HEK293 (cell line): ENCODE measurements around the gene TNNT2.

Experiments
- CTCF ChIA-PET: fragments of 350-600 bp; formaldehyde crosslinking; extraction: SDS; loops from one replicate; lab custom pipeline; 2021; ENCODE audit warnings: antibody characterized with exemption; lab: Yijun Ruan, JAX
- POLR2A ChIA-PET: fragments of 300-600 bp; formaldehyde crosslinking; extraction: SDS; loops from one replicate; lab custom pipeline; 2020; ENCODE audit warnings: antibody characterized with exemption, inconsistent platforms; lab: Yijun Ruan, JAX
- H3K27ac ChIP-seq: fragments of 200-500 bp; sonication (Bioruptor generic); 2 replicates; pipeline ENCODE4 v1.5.1; 2014; ENCODE audit warnings: low read depth, low read length, control low read depth, inconsistent platforms; ENCODE audit errors: extremely low read depth
- H3K36me3 ChIP-seq, 2 experiments: fragments of 200-500 bp in 1 of 2; sonication (Bioruptor generic) in 1 of 2; 1 replicate in 1 of 2; 2 replicates in 1 of 2; pipeline ENCODE4 v1.5.1; 2014 to 2017; ENCODE audit warnings: inconsistent platforms in 2 of 2, low read length in 2 of 2; ENCODE audit not compliant: control insufficient read depth in 2 of 2, insufficient read depth in 1 of 2
- H3K4me1 ChIP-seq: fragments of 200-500 bp; sonication (Bioruptor generic); 2 replicates; pipeline ENCODE4 v1.5.1; 2014; ENCODE audit warnings: mild to moderate bottlenecking, low read length, inconsistent platforms; ENCODE audit not compliant: control insufficient read depth, insufficient read depth
- H3K4me3 ChIP-seq: 2 replicates; pipeline ENCODE4 v1.5.1; 2011; ENCODE audit warnings: low read depth, mild to moderate bottlenecking, control low read depth, low read length, moderate library complexity
- H3K9me3 ChIP-seq: fragments of 200-500 bp; sonication (Bioruptor generic); 2 replicates; pipeline ENCODE4 v1.5.1; 2014; ENCODE audit warnings: low read depth, low read length, inconsistent platforms; ENCODE audit not compliant: control insufficient read depth, insufficient read depth
- MYNN ChIP-seq: fragments of 450-650 bp; formaldehyde crosslinking; IDR thresholded peaks from 2 replicates; pipeline ENCODE4 v1.5.1; 2016; ENCODE audit warnings: missing biosample characterization, missing genetic modification characterization, borderline replicate concordance
- YY1 ChIP-seq: fragments of 450-650 bp; formaldehyde crosslinking; IDR thresholded peaks from 2 replicates; pipeline ENCODE4 v1.5.1; 2018; ENCODE audit warnings: missing biosample characterization, missing genetic modification characterization
- ZBTB1 ChIP-seq: fragments of 450-650 bp; formaldehyde crosslinking; IDR thresholded peaks from 2 replicates; pipeline ENCODE4 v1.5.1; 2016; ENCODE audit warnings: missing biosample characterization, missing genetic modification characterization
- ZBTB21 ChIP-seq: fragments of 450-650 bp; formaldehyde crosslinking; IDR thresholded peaks from 2 replicates; pipeline ENCODE4 v1.5.1; 2017; ENCODE audit warnings: missing biosample characterization, missing genetic modification characterization
- ZFP69B ChIP-seq: fragments of 450-650 bp; formaldehyde crosslinking; IDR thresholded peaks from 2 replicates; pipeline ENCODE4 v1.5.1; 2016; ENCODE audit warnings: missing biosample characterization, missing genetic modification characterization
- ZNF157 ChIP-seq: fragments of 450-650 bp; formaldehyde crosslinking; IDR thresholded peaks from 2 replicates; pipeline ENCODE4 v1.5.1; 2016; ENCODE audit warnings: missing biosample characterization, missing genetic modification characterization
- ZNF2 ChIP-seq: fragments of 450-650 bp; formaldehyde crosslinking; IDR thresholded peaks from 2 replicates; pipeline ENCODE4 v1.5.1; 2016; ENCODE audit warnings: missing biosample characterization, missing genetic modification characterization
- ZNF221 ChIP-seq: fragments of 450-650 bp; formaldehyde crosslinking; IDR thresholded peaks from 2 replicates; pipeline ENCODE4 v1.5.1; 2017; ENCODE audit warnings: missing biosample characterization, missing genetic modification characterization, borderline replicate concordance
- ZNF311 ChIP-seq: fragments of 450-650 bp; formaldehyde crosslinking; IDR thresholded peaks from 2 replicates; pipeline ENCODE4 v1.5.1; 2017; ENCODE audit warnings: missing biosample characterization, missing genetic modification characterization, borderline replicate concordance
- ZNF350 ChIP-seq: fragments of 450-650 bp; formaldehyde crosslinking; IDR thresholded peaks from 2 replicates; pipeline ENCODE4 v1.5.0; 2017; ENCODE audit warnings: missing biosample characterization, mild to moderate bottlenecking, missing genetic modification characterization
- ZNF529 ChIP-seq: fragments of 450-650 bp; formaldehyde crosslinking; IDR thresholded peaks from 2 replicates; pipeline ENCODE4 v1.5.1; 2017; ENCODE audit warnings: missing genetic modification characterization, missing biosample characterization; ENCODE audit not compliant: insufficient replicate concordance
- ZNF549 ChIP-seq: fragments of 450-650 bp; IDR thresholded peaks from 2 replicates; pipeline ENCODE4 v1.5.1; 2018; ENCODE audit warnings: missing biosample characterization, missing genetic modification characterization, mild to moderate bottlenecking, inconsistent platforms, moderate library complexity
- ZNF555 ChIP-seq: fragments of 450-650 bp; formaldehyde crosslinking; conservative IDR thresholded peaks from 2 replicates; pipeline ENCODE4 v1.5.1; 2017; ENCODE audit warnings: missing biosample characterization, mild to moderate bottlenecking, missing genetic modification characterization, inconsistent platforms
- ZNF624 ChIP-seq: fragments of 450-650 bp; formaldehyde crosslinking; IDR thresholded peaks from 2 replicates; pipeline ENCODE4 v1.5.1; 2017; ENCODE audit warnings: missing biosample characterization, missing genetic modification characterization
- ZNF629 ChIP-seq: fragments of 450-650 bp; formaldehyde crosslinking; IDR thresholded peaks from 2 replicates; pipeline ENCODE4 v1.5.1; 2017; ENCODE audit warnings: missing biosample characterization, missing genetic modification characterization
- ZNF768 ChIP-seq: fragments of 450-650 bp; formaldehyde crosslinking; IDR thresholded peaks from 2 replicates; pipeline ENCODE4 v1.5.1; 2018; ENCODE audit warnings: missing biosample characterization, mild to moderate bottlenecking, missing genetic modification characterization
- TF ChIP-seq, protein P1 (sequence below): fragments of 450-650 bp; formaldehyde crosslinking; IDR thresholded peaks from 2 replicates; pipeline ENCODE4 v1.5.1; 2016; ENCODE audit warnings: missing biosample characterization, missing genetic modification characterization
- TF ChIP-seq, protein P2 (sequence below): fragments of 450-650 bp; formaldehyde crosslinking; IDR thresholded peaks from 2 replicates; pipeline ENCODE4 v1.5.1; 2016; ENCODE audit warnings: missing biosample characterization, missing genetic modification characterization, borderline replicate concordance
- TF ChIP-seq, protein P3 (sequence below): fragments of 450-650 bp; formaldehyde crosslinking; conservative IDR thresholded peaks from 2 replicates; pipeline ENCODE4 v1.5.1; 2016; ENCODE audit warnings: low read depth, missing biosample characterization, missing genetic modification characterization
- TF ChIP-seq, protein P4 (sequence below): fragments of 450-650 bp; formaldehyde crosslinking; IDR thresholded peaks from 2 replicates; pipeline ENCODE4 v1.5.1; 2016; ENCODE audit warnings: missing biosample characterization, missing genetic modification characterization
- TF ChIP-seq, protein P5 (sequence below): fragments of 450-650 bp; formaldehyde crosslinking; IDR thresholded peaks from 2 replicates; pipeline ENCODE4 v1.5.1; 2016; ENCODE audit warnings: missing biosample characterization, missing genetic modification characterization

TNNT2 gene

DNA sequence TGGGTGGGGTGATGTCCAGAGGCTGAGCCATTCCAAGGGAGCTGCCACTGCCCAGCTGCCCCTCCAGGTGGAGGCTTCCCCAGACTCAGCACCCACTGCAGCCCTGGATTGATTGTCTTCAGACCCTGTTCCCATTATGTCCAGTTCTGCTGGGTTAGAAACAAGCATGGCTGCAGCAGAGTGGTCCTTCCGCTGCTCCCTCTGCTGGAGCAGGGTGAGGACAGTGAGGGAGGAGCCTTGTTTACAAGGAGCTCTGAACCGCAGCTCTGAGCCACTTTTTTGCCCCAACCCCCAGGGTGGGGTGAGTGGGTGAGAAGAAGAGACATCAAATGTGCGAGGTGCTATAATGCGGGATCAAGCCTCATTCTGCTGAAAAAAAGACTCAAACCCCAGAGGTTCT, 2.3 kb downstream of the TNNT2 start:
- Histone ChIP-seq H3K4me3 (no peak overlapping the region), H3K4me1 (no peaks in the 10 kb centered on the region), H3K27ac (no peak overlapping the region), H3K9me3 (no peaks in the 10 kb centered on the region), H3K36me3 (no peaks in the 10 kb centered on the region)
- ChIA-PET POLR2A (interaction anchor here (0.6 kb wide), 1 partner anchor 115 kb away, joined by 7 read pairs; no protein-coding TSS in a partner anchor), CTCF (interaction anchor here (0.6 to 5.9 kb wide), 9 partner anchors 10 to 121 kb away, joined by 3 to 52 read pairs (median 4); no protein-coding TSS in a partner anchor)
- TF ChIP-seq ZNF350 (tag by site-specific recombination): no peak
- TF ChIP-seq, protein P1, sequence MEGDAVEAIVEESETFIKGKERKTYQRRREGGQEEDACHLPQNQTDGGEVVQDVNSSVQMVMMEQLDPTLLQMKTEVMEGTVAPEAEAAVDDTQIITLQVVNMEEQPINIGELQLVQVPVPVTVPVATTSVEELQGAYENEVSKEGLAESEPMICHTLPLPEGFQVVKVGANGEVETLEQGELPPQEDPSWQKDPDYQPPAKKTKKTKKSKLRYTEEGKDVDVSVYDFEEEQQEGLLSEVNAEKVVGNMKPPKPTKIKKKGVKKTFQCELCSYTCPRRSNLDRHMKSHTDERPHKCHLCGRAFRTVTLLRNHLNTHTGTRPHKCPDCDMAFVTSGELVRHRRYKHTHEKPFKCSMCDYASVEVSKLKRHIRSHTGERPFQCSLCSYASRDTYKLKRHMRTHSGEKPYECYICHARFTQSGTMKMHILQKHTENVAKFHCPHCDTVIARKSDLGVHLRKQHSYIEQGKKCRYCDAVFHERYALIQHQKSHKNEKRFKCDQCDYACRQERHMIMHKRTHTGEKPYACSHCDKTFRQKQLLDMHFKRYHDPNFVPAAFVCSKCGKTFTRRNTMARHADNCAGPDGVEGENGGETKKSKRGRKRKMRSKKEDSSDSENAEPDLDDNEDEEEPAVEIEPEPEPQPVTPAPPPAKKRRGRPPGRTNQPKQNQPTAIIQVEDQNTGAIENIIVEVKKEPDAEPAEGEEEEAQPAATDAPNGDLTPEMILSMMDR: peak; percentile 19; the same call in 1 of the 2 replicates
- TF ChIP-seq ZNF2 (tag by site-specific recombination): peak; percentile 61; the same call in 1 of the 2 replicates

DNA sequence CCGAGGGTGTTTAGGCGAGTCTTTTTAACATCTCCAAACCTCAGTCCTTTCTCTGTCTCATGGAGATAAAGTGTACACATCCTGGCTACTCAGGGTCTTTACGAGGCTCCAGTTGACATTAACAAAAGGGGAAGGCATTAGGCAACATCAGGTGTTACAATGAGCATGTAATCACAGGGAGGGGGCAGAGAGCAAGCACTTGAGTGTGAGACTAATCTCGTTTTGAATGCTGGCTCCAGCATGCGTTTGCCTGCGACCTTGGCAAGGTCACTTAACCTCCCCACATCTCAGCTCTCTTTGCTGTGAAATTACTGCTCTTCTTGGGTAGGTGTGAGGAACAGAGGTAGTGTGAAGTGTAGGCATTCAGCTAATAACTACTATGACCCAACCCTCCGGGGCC, 3.1 kb downstream of the TNNT2 start:
- H3K36me3 ChIP-seq: no peaks in the 10 kb centered on the region
- H3K4me3 ChIP-seq: no peak overlapping the region
- ChIA-PET POLR2A (no interaction called here), CTCF (interaction anchor here (0.5 to 5.9 kb wide), 5 partner anchors 11 to 402 kb away, joined by 3 to 52 read pairs (median 7); no protein-coding TSS in a partner anchor)
- no peak overlapping the region for H3K27ac ChIP-seq
- TF ChIP-seq ZBTB1: no peak
- no peak for TF ChIP-seq ZNF311 (tag by site-specific recombination)
- TF ChIP-seq ZNF157: no peak
- TF ChIP-seq YY1 (tag by site-specific recombination): no peak
- no peak for TF ChIP-seq ZFP69B
- no peaks in the 10 kb centered on the region for H3K4me1 ChIP-seq
- H3K9me3 ChIP-seq: no peaks in the 10 kb centered on the region

DNA sequence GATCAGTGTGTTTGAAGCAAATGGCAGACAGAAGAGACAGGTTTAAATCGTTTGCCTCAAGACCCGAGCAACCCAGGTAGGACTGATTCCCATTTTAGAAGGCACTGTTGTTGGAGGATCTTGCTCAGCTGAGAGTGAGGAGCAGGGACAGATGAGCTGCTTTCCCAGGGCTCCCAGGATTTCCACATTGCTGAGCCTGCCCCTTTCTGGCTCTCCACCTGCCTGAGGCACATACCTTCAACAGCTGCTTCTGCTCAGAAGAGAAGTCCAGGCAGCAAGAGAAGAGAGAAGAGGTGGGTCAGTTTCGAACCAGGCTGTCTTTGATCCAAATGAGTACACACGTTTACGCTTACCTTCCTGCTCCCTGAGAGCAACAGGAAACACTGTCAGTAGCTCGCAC, 5.7 kb downstream of the TNNT2 start:
- ChIA-PET CTCF (interaction anchor here (0.6 to 5.9 kb wide), 5 partner anchors 10 to 1463 kb away, joined by 3 to 52 read pairs (median 4); no protein-coding TSS in a partner anchor), POLR2A (no interaction called here)
- H3K9me3 ChIP-seq: no peaks in the 10 kb centered on the region
- no peaks in the 10 kb centered on the region for H3K36me3 ChIP-seq
- no peaks in the 10 kb centered on the region for H3K4me1 ChIP-seq
- H3K4me3 ChIP-seq: no peak overlapping the region
- no peak overlapping the region for H3K27ac ChIP-seq
- TF ChIP-seq MYNN (tag by site-specific recombination) (no peak), ZNF529 (tag by site-specific recombination) (no peak), ZNF549 (tag by site-specific recombination) (no peak), ZNF624 (tag by site-specific recombination) (no peak), ZBTB21 (no peak), ZNF629 (tag by site-specific recombination) (no peak), ZNF221 (tag by site-specific recombination) (no peak), ZNF555 (tag by site-specific recombination) (no peak), ZNF768 (no peak)
- TF ChIP-seq, protein P2, sequence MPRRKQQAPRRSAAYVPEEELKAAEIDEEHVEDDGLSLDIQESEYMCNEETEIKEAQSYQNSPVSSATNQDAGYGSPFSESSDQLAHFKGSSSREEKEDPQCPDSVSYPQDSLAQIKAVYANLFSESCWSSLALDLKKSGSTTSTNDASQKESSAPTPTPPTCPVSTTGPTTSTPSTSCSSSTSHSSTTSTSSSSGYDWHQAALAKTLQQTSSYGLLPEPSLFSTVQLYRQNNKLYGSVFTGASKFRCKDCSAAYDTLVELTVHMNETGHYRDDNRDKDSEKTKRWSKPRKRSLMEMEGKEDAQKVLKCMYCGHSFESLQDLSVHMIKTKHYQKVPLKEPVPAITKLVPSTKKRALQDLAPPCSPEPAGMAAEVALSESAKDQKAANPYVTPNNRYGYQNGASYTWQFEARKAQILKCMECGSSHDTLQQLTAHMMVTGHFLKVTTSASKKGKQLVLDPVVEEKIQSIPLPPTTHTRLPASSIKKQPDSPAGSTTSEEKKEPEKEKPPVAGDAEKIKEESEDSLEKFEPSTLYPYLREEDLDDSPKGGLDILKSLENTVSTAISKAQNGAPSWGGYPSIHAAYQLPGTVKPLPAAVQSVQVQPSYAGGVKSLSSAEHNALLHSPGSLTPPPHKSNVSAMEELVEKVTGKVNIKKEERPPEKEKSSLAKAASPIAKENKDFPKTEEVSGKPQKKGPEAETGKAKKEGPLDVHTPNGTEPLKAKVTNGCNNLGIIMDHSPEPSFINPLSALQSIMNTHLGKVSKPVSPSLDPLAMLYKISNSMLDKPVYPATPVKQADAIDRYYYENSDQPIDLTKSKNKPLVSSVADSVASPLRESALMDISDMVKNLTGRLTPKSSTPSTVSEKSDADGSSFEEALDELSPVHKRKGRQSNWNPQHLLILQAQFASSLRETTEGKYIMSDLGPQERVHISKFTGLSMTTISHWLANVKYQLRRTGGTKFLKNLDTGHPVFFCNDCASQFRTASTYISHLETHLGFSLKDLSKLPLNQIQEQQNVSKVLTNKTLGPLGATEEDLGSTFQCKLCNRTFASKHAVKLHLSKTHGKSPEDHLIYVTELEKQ (tag by site-specific recombination): no peak
- TF ChIP-seq, protein P3, sequence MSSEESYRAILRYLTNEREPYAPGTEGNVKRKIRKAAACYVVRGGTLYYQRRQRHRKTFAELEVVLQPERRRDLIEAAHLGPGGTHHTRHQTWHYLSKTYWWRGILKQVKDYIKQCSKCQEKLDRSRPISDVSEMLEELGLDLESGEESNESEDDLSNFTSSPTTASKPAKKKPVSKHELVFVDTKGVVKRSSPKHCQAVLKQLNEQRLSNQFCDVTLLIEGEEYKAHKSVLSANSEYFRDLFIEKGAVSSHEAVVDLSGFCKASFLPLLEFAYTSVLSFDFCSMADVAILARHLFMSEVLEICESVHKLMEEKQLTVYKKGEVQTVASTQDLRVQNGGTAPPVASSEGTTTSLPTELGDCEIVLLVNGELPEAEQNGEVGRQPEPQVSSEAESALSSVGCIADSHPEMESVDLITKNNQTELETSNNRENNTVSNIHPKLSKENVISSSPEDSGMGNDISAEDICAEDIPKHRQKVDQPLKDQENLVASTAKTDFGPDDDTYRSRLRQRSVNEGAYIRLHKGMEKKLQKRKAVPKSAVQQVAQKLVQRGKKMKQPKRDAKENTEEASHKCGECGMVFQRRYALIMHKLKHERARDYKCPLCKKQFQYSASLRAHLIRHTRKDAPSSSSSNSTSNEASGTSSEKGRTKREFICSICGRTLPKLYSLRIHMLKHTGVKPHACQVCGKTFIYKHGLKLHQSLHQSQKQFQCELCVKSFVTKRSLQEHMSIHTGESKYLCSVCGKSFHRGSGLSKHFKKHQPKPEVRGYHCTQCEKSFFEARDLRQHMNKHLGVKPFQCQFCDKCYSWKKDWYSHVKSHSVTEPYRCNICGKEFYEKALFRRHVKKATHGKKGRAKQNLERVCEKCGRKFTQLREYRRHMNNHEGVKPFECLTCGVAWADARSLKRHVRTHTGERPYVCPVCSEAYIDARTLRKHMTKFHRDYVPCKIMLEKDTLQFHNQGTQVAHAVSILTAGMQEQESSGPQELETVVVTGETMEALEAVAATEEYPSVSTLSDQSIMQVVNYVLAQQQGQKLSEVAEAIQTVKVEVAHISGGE: no peak
- TF ChIP-seq, protein P4, sequence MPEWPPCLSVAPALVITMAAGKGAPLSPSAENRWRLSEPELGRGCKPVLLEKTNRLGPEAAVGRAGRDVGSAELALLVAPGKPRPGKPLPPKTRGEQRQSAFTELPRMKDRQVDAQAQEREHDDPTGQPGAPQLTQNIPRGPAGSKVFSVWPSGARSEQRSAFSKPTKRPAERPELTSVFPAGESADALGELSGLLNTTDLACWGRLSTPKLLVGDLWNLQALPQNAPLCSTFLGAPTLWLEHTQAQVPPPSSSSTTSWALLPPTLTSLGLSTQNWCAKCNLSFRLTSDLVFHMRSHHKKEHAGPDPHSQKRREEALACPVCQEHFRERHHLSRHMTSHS: no peak
- TF ChIP-seq, protein P5, sequence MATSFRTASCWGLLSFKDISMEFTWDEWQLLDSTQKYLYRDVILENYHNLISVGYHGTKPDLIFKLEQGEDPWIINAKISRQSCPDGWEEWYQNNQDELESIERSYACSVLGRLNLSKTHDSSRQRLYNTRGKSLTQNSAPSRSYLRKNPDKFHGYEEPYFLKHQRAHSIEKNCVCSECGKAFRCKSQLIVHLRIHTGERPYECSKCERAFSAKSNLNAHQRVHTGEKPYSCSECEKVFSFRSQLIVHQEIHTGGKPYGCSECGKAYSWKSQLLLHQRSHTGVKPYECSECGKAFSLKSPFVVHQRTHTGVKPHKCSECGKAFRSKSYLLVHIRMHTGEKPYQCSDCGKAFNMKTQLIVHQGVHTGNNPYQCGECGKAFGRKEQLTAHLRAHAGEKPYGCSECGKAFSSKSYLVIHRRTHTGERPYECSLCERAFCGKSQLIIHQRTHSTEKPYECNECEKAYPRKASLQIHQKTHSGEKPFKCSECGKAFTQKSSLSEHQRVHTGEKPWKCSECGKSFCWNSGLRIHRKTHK (tag by site-specific recombination): no peak
